GM12878 (cell line): Measurements from ENCODE around the gene LAMB1. TPM values are rescaled to one million over a fixed set of nuclear protein-coding genes. Genes with fewer than 3 reads are reported as not detected.

Experiments
- ATAC-seq: fragments of 200-7000 bp; cut with Tn5 transposase; 3 replicates; pipeline ENCODE4 v1.9.1; 2020; ENCODE audit warnings: mild to moderate bottlenecking, moderate library complexity
- BruUV-seq: library from RNA; stranded (reverse); fragments of 400-500 nt; replicated peaks from 2 replicates; lab custom pipeline; 2021; lab: Mats Ljungman, UMichigan
- CTCF ChIA-PET: fragments of 300-600 bp; sonication (Branson Sonifier 250); formaldehyde crosslinking; extraction: SDS; loops from one replicate; lab custom pipeline; 2021; ENCODE audit warnings: inconsistent platforms; lab: Yijun Ruan, JAX
- POLR2A ChIA-PET: fragments of 350-600 bp; formaldehyde crosslinking; extraction: SDS; loops from one replicate; lab custom pipeline; 2021; ENCODE audit warnings: inconsistent platforms; lab: Charles Lee
- RAD21 ChIA-PET: fragments of 300-600 bp; sonication (Branson Sonifier 250); formaldehyde crosslinking; loops from one replicate; lab custom pipeline; 2023; ENCODE audit warnings: antibody characterized with exemption; ENCODE audit not compliant: unreplicated experiment; lab: Charles Lee
- SMC1A ChIA-PET: fragments of 300-600 bp; sonication (Branson Sonifier 250); formaldehyde crosslinking; loops from one replicate; lab custom pipeline; 2023; ENCODE audit not compliant: unreplicated experiment, uncharacterized antibody; lab: Charles Lee
- DNase-seq: peaks from one replicate; pipeline ENCODE4 v3.0.0-alpha.2; 2011; ENCODE audit warnings: low read depth, low spot score
- FAIRE-seq: peaks from 3 replicates; lab custom pipeline; 2011; peaks lifted over from hg19 to GRCh38; lab: Jason Lieb, UNC
- H2AFZ ChIP-seq: 2 replicates; pipeline ENCODE4 v1.6.0; 2011; ENCODE audit warnings: low read depth, low read length, control low read depth; ENCODE audit not compliant: control insufficient read depth
- H3K27ac ChIP-seq: 2 replicates; pipeline ENCODE4 v1.5.1; 2011; ENCODE audit warnings: control low read depth; ENCODE audit not compliant: control insufficient read depth, insufficient read depth
- H3K27me3 ChIP-seq, 2 experiments: replicated peaks in 1 of 2; 2 replicates each; pipeline versions ENCODE4 v1.6.0 to v1.6.1; 2011; ENCODE audit warnings: low read length in 1 of 2; ENCODE audit not compliant: control insufficient read depth in 2 of 2, insufficient read depth in 2 of 2
- H3K36me3 ChIP-seq, 2 experiments: 2 replicates each; pipeline ENCODE4 v1.5.1; 2011; ENCODE audit warnings: low read length in 1 of 2; ENCODE audit not compliant: control insufficient read depth in 2 of 2, insufficient read depth in 2 of 2
- H3K4me1 ChIP-seq: 2 replicates; pipeline ENCODE4 v1.6.1; 2011; ENCODE audit warnings: mild to moderate bottlenecking, low read length, moderate library complexity, mixed read lengths; ENCODE audit not compliant: control insufficient read depth, insufficient read depth
- H3K4me2 ChIP-seq: 2 replicates; pipeline ENCODE4 v1.6.0; 2011; ENCODE audit warnings: control low read depth; ENCODE audit not compliant: control insufficient read depth, insufficient read depth
- H3K4me3 ChIP-seq: fragments of 200-600 bp; sonication (generic); 2 replicates; pipeline ENCODE4 v1.5.1; 2016
- H3K79me2 ChIP-seq: 2 replicates; pipeline ENCODE4 v1.6.0; 2011; ENCODE audit warnings: low read length; ENCODE audit not compliant: control insufficient read depth, insufficient read depth
- H3K9ac ChIP-seq: 2 replicates; pipeline ENCODE4 v1.8.0; 2011; ENCODE audit warnings: low read length, control low read depth, mixed read lengths; ENCODE audit not compliant: control insufficient read depth, insufficient read depth
- H3K9me3 ChIP-seq: replicated peaks from 3 replicates; pipeline ENCODE4 v1.5.1; 2011; ENCODE audit warnings: mild to moderate bottlenecking, low read length; ENCODE audit not compliant: control insufficient read depth, insufficient read depth
- H4K20me1 ChIP-seq: 2 replicates; pipeline ENCODE4 v1.6.0; 2011; ENCODE audit not compliant: control insufficient read depth, insufficient read depth
- CEBPB ChIP-seq, 2 experiments: fragments of 150-350 bp in 1 of 2; IDR thresholded peaks; 2 replicates each; pipeline ENCODE4 v1.6.1; 2012 to 2014; ENCODE audit warnings: low read depth in 2 of 2, low read length in 2 of 2, borderline replicate concordance in 1 of 2, inconsistent platforms in 1 of 2
- FOXM1 ChIP-seq: IDR thresholded peaks from 2 replicates; pipeline ENCODE4 v1.6.1; 2012; ENCODE audit warnings: low read depth, mild to moderate bottlenecking, inconsistent platforms, low read length, moderate library complexity
- ZBTB33 ChIP-seq: fragments of 450-650 bp; IDR thresholded peaks from 2 replicates; pipeline ENCODE4 v1.6.1; 2017; ENCODE audit warnings: mild to moderate bottlenecking
- ZNF217 ChIP-seq: fragments of 450-650 bp; IDR thresholded peaks from 2 replicates; pipeline ENCODE4 v1.6.1; 2017; ENCODE audit warnings: antibody characterized with exemption, mild to moderate bottlenecking
- WGBS: methylation state at CpG from one replicate; pipeline ENCODE4 v1.1.6; 2016; ENCODE audit warnings: low lambda C conversion rate; ENCODE audit not compliant: insufficient replicate concordance, insufficient coverage; ENCODE audit errors: missing lambda C conversion rate; 5-methylcytosine and 5-hydroxymethylcytosine counted together
- in situ Hi-C: fragments of 300-500 bp; cut with MboI; formaldehyde crosslinking; loops from 9 replicates; pipeline ENCODE4 v1.14.3; 2018; ENCODE audit warnings: mixed read lengths
- intact Hi-C: fragments of 100-400 bp; cut with micrococcal nuclease; formaldehyde crosslinking; loops from one replicate; pipeline ENCODE4 v1.14.2; 2022; ENCODE audit not compliant: unreplicated experiment
- polyA plus RNA-seq, 11 experiments: library from polyadenylated mRNA; depleted of rRNA in 4 of 11; unstranded in 6 of 11; stranded (reverse) in 5 of 11; fragments of >200 nt; fragmentation: Nextera tagmentation in 4 of 11; fragmentation: Illumina TruSeq in 1 of 11; extraction: Ambion mirVana in 4 of 11; extraction: Trizol in 1 of 11; gene quantifications; 1 replicate in 1 of 11; 2 replicates in 10 of 11; pipeline versions ENCODE4 v1.2.1 to v1.2.3, GENCODE V29; 2011 to 2016; ENCODE audit warnings: inconsistent platforms in 2 of 11, missing spikeins in 2 of 11, low read depth in 1 of 11
- total RNA-seq, 4 experiments: library from RNA; depleted of rRNA in 3 of 4; stranded (reverse); fragments of >200 nt in 3 of 4; fragmentation: Illumina TruSeq in 1 of 4; extraction: Trizol in 1 of 4; gene quantifications; 2 replicates each; pipeline versions ENCODE4 v1.2.1 to v1.2.3, GENCODE V29; 2013 to 2021

LAMB1 gene
- total and polyA plus RNA-seq, 10 of the 15 experiments (the other 5 are each of a cell fraction or from before 2014, with no cell fraction given), result 0.05 to 2.2 (median 1.2) TPM; not detected in 4

GRCh38 chr7:107961405-107961804, 41.6 kb downstream of the LAMB1 start:
- no peaks in the 10 kb centered on the region; a peak in 1 of 4 replicates for H3K27me3 ChIP-seq
- in situ Hi-C loops, result no loop called here
- ChIA-PET POLR2A (no interaction called here), SMC1A (interaction anchor here (0.9 to 1.1 kb wide), 4 partner anchors 12 to 185 kb away, joined by 3 to 5 read pairs (median 4); no protein-coding TSS in a partner anchor), RAD21 (no interaction called here), CTCF (interaction anchor here (0.8 kb wide), 1 partner anchor 16 kb away, joined by 3 read pairs; no protein-coding TSS in a partner anchor)
- no TSS peak for BruUV-seq
- no peaks in the 10 kb centered on the region for H3K36me3 ChIP-seq
- DNase-seq, result no peak
- no peak overlapping the region for H2AFZ ChIP-seq
- H3K4me2 ChIP-seq, result no peak overlapping the region
- no peak overlapping the region for H3K4me3 ChIP-seq
- no peak for FAIRE-seq
- H3K79me2 ChIP-seq, result no peaks in the 10 kb centered on the region
- no peaks in the 10 kb centered on the region for H4K20me1 ChIP-seq
- WGBS, result 42% methylated on average over 9 of the region's 9 CpGs
- no peaks in the 10 kb centered on the region for H3K4me1 ChIP-seq
- no peak for ATAC-seq
- H3K27ac ChIP-seq, result no peak overlapping the region
- TF ChIP-seq ZBTB33, result no peak
- no peak overlapping the region for H3K9ac ChIP-seq
- H3K9me3 ChIP-seq, result no peaks in the 10 kb centered on the region
- intact Hi-C loops, result no loop called here

GRCh38 chr7:107960272-107960671, 42.7 kb downstream of the LAMB1 start:
- POLR2A ChIA-PET, result no interaction called here
- intact Hi-C loops, result no loop called here
- CTCF ChIA-PET, result no interaction called here
- H2AFZ ChIP-seq, result no peak overlapping the region
- H3K4me3 ChIP-seq, result no peak overlapping the region
- no peaks in the 10 kb centered on the region; a peak in 1 of 4 replicates for H3K27me3 ChIP-seq
- no peaks in the 10 kb centered on the region for H3K9me3 ChIP-seq
- no peak overlapping the region for H3K9ac ChIP-seq
- no peaks in the 10 kb centered on the region for H3K36me3 ChIP-seq
- no peak for ATAC-seq
- in situ Hi-C loops, result no loop called here
- no peaks in the 10 kb centered on the region for H3K4me1 ChIP-seq
- TF ChIP-seq ZNF217 (no peak), FOXM1 (no peak), CEBPB (IDR thresholded peaks at IDR 0.05; ENCODE audit: borderline replicate concordance in 1 of 2, low read depth in 2 of 2, low read length in 2 of 2) (no peak)
- DNase-seq, result no peak
- no peak for FAIRE-seq
- no TSS peak for BruUV-seq
- no peak overlapping the region for H3K27ac ChIP-seq
- RAD21 ChIA-PET, result no interaction called here
- no peaks in the 10 kb centered on the region for H3K79me2 ChIP-seq
- 57% methylated on average over 5 of the region's 5 CpGs for WGBS
- SMC1A ChIA-PET, result interaction anchor here (0.6 kb wide), 1 partner anchor 79 kb away, joined by 3 read pairs; no protein-coding TSS in a partner anchor
- no peaks in the 10 kb centered on the region for H4K20me1 ChIP-seq
- H3K4me2 ChIP-seq, result no peak overlapping the region
